ENCODE measurements around the gene YWHAB.

GRCh38 chr20:44843876-44844275, 41.6 kb upstream of the YWHAB start:
- TF ChIP-seq CTCF (conservative IDR thresholded peaks at IDR 0.05; ENCODE audit: low read depth, low read length) (no peak), EZH2 (IDR thresholded peaks at IDR 0.05; ENCODE audit: borderline replicate concordance, low read depth, low read length, poor library complexity, severe bottlenecking) (no peak)
